ENCODE results near the gene PHACTR1.
"Not testable (repeated sequence)": the region's sequence is repeated elsewhere in the genome, so short reads cannot be mapped to it uniquely, and the experiment has no call there.

The PHACTR1 gene

DNA sequence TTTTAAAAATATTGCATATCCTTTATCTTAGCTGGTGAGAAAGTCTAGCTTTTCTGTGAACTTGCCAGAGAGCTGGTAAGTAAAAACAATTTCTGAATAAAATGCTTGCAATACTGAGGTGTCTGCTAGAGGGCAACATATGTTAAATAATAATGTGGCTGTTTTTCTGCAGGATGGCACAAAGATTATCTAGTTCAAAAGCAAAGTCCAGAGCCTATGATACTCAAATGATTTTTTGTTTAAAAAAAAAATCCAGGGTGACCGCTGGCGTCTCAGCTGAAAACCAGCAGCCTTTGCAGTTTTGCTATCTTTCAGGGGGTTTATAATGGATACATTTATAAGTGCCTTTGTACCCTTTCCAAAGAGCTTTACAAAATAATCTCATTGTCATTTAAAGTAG lies 194.9 kb downstream of the PHACTR1 start:
- DNase-seq = no peak

DNA sequence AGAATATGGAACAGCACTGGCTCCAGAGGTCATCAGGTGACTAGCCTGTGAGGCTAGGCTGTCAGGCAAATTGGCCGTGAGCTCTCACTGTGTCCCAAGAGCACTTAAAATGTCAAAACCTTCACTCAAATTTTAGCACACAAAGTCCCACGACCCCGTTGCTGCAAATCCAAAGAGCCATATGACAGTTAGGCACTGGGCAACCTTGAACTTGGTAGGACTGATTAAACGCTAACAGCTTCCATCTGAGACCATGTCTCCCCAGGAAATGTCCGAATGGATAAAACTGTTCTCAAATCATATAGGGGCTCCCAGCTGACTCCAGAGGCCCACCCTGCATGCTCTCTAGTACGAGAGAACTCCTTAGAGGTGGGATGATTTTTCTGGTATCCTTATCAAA lies 196.6 kb downstream of the PHACTR1 start:
- DNase-seq = no peak

DNA sequence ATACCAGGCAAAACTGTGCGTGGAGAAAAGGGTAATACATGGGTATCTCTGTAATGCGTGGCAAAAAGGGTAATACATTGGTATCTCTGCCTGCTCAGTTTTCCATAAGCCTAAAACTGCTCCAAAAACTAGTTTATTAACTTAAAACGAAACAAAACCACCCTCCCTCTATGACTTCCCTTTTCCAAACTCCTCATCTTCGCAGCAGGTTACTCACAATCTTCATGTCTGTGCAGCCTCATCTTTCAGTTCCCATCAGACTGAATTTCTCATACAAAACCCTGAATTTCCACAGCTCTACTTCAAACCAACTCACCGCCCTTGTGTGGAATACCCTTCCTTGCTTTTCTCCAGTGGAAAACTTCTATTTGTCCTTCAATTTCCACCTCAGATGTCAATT lies 199.4 kb downstream of the PHACTR1 start:
- no peak for DNase-seq

DNA sequence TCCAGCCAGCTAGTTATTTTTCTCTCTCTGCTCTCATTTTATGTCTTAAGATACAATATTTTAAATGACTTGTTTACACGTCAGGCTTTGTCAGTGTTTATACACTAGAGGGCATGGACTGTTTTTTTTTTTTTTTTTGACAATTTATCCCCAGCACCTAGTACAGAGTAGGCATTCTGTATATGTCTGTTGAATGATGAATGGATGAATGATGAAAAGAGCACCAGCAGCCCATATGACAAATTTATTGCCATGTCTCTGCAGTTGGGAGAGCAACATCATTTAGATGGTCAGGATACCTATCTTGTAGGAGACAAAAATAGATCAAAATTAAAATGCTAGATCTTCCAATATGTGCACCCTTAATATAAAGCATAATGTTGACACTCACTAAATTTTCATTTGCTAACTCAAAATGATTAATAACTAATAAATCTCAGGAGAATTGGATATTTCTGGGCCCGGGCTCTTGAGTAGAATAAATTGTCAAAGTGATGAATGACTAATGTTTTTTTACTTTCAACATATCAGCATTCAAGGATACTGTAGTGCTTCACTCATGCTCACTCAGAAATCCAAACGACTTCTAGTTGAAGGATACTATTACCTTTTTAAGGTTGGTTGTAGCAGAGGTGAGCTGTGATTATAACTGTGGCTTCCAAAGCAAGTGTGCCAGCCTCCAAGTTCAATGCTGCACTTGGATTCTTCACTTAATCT lies 200.0 kb downstream of the PHACTR1 start:
- no peak for DNase-seq

DNA sequence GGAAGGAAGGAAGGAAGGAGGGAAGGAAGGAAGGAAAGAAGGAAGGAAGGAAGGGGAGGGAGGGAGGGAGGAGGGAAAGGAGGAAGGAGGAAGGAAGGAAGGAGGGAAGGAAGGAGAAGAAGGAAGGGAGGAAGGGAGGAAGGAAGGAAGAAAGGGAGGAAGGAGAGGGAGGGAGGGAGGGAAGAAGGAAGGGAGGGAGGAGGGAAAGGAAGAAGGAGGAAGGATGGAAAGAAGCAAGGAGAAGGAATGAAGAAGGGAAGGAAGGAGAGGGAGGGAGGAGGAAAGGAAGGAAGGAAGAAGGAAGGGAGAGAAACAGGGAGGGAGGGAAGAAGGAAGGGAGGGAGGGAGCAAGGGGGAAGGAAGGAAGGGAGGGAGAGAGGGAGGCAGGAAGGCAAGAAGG lies 204.9 kb downstream of the PHACTR1 start:
- no peak for DNase-seq

DNA sequence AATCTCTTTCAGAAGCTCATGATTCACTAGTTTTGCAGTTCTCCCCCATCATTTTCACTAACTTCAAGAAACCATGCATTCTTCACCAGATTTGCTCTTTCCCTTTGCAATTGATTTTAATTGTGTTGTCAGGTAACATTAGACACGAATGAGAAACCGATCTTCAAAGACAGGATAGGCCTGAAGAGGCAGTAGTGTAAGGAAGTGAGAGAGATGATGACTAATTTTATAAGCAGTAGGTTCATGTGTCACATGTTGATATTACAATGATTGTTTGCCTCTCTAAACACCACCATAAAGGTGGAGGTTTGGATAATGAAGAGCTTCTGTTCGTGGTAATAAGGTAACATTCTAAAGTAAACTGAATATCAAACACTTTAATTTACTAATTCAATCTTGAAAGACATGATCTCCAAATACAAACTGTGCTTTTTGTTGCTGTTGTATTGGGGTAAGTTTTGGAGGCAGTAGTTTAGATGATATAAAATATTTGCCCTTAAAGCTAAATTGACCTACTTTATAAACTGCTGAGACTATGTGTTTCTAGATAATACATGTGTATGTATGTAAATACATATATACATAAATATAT lies 207.2 kb downstream of the PHACTR1 start:
- no peak for DNase-seq

DNA sequence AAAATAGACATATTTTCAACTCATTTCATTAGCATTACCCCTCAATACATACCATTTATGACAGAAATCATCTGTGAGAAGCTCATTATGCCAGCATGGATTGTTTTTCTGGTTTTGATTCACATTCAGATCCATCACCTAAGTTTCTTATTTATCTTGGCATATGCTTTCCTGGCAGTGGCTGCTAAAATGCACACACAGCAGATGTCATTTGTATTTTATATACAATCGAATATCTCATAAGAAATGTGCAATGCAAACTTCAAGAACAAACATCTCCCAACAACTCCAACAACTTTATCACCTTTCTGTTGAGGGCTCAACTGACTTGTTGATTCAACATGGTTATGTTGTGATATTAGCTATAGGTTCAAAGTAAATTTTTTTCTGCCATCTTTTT lies 208.3 kb downstream of the PHACTR1 start:
- DNase-seq = no peak

DNA sequence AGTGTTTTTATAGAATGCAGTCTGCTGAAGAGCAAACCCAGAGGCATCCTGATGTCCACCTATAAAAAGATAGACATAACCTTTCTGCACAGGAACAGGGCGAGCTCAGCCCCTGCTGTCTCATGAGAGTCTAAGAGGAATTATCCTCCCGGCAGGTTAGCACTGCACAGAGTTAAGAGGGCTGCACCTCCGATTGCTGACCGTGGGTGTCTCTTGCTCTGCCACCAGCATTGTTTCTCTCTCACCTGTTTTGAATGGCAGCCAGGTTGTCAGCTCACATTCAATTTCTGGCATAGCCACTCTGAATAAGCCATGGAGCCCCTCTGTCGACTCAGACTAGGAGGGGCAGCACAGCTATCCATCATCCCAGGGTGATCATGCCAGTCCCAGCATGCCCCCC lies 211.2 kb downstream of the PHACTR1 start:
- DNase-seq = no peak

DNA sequence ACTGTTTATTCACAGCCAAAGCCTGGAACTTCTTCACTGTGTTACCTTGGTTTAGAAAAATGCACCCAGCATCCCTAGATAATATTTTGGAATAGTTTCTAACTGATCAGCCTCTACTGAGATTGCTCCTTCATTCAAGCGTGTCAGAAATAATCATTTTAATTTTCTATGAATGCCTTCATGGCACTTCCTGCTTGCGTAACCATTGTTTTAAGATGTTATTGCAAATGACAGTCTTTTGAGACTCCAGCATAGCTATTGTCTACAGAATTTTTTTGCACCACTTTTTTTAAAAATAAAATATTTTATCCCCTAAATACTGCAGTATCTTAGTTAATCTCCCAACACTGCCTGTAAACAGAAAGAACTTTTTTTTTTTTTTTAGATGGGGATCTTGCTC lies 213.1 kb downstream of the PHACTR1 start:
- DNase-seq = no peak

DNA sequence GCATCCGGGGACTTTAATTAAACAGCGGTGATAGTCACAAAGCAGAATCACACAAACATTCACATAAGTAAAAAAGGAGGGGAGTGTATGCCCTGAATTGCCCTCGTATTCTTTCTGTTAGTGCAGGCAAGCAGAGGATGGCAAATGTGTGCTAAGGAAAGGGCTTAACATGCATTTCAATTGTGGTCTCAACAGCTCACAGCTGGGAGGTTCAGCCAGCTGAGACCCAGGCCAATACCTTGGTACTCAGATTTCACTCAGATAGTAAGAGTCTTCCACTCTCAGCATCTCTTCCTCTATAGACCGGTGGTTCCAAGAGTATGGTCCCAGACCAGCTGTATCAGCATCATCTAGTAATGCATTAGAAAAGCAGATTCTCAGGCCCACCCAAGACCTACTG lies 215.1 kb downstream of the PHACTR1 start:
- DNase-seq = no peak

DNA sequence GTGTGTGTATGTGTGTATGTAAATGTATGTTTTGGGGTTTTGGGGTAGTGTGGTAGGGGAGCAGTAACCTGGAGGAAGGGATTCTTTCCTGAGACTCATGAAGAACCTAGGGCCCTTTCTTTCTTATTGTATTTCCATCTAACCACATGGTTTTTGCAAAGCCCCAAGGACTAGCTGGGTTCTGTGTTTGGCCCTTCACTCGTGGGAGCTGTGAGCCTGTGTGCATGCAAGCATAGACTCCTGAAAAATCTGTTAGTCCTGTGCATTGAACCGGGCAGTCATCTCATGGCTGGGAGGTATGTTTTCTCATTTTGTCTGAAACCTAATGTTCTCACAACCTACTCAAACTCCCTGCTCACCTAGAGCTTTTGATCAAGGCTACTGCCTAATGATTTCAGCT lies 219.1 kb downstream of the PHACTR1 start:
- DNase-seq = no peak

DNA sequence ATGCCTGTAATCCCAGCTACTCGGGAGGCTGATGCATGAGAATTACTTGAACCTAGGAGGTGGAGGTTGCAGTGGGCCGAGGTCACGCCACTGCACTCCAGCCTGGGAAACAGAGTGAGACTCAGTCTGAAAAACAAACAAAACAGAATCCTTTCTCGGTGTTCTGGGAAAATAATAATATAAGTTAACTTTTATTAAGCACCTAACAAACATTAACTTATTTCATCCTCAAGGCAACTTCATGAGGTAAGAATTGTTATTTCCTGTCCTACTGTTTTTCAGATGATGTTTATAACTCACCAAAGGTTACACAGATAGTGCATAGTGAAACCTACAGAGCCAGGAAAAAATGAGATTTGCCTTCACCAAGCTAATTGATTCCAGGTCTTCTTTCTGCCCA lies 221.4 kb downstream of the PHACTR1 start:
- DNase-seq = no peak

DNA sequence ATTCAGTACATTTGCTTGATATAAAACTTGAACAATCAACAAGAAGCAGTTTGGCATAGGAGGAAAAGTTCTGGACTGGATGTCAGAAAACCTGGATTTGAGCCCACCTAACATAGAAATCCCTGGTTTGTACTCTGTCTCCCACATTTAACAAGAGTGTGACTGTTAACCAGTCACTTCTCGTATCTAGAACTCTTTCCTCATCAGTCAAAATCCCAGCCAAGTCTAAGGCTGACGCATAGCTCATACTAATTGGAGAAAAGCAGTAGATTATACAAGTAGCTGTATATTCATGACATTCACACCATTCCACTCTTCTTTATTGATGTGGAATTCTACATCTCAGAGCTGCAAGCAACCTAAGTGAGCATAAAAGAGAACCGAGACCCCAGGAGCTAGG lies 222.7 kb downstream of the PHACTR1 start:
- no peak for DNase-seq

DNA sequence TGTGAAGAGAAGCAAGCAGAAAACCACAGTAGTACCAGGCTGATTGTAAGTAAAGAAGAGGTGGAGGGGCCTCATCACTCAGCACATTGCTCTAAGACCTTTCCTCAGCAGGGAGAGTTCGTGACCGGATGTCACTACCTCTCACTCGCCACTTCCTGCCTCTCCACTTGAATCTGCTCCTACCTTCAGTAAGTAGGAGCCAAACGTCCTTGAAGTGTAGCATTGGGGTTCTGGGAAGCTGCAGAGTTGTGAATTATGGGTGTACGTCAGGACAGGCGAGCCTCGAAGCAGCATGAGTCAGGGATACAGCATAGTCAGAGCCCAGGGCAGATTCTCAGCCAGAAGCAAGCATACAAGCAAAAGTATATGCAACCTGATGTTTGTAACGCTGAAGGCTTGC lies 224.9 kb downstream of the PHACTR1 start:
- no peak for DNase-seq

DNA sequence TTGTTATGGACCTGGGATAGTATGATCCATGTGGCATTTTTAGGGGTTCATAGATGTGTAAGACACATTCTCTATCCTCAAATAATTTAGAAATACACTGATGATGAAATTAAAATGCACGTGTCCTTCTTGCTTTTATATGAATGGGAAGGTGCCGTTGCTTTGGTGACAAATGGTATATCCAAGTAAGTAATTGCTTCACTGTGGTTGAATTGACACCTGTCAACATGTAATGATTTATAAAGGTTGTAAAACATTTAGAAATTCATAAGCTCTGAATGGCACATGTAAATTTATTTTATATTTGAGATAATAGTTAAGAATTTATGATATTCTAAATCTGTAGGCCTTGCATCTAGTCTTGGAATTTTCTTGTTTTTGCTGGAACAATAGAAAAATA lies 227.0 kb downstream of the PHACTR1 start:
- DNase-seq = no peak

DNA sequence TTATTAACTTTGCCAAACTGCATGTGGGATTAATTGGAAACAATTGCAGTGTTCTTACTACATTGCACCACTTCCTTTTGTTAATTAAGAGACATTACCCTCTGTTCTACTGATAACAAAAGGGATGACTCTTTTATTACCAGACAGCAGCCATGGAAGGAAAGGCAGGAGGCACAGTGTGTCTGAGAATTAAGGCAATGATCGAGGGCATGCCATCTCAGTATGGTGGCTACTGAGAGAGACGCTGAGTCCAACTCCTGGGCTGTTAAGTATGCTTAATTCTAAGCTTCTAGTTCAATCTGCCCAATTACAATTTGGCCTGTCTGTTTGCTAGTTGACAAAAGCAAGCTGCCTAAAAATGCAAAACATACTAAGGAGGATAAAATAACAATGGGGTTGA lies 227.4 kb downstream of the PHACTR1 start:
- DNase-seq = no peak

DNA sequence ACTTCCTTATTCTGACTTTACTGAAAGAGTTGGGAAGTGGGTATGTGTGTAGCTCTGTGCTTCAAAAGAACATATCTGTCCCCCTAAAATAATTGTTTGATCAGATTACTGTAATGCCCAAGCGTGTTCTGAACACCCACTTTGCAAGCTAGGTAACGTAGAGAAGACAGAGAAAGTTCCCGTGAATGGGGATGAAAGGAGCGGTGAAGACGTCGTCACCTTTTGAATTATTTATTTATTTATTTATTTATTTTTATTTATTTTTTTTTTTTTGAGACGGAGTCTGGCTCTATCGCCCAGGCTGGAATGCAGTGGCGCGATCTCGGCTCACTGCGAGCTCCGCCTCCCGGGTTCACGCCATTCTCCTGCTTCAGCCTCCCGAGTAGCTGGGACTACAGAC lies 228.0 kb downstream of the PHACTR1 start:
- not testable (repeated sequence) for DNase-seq

DNA sequence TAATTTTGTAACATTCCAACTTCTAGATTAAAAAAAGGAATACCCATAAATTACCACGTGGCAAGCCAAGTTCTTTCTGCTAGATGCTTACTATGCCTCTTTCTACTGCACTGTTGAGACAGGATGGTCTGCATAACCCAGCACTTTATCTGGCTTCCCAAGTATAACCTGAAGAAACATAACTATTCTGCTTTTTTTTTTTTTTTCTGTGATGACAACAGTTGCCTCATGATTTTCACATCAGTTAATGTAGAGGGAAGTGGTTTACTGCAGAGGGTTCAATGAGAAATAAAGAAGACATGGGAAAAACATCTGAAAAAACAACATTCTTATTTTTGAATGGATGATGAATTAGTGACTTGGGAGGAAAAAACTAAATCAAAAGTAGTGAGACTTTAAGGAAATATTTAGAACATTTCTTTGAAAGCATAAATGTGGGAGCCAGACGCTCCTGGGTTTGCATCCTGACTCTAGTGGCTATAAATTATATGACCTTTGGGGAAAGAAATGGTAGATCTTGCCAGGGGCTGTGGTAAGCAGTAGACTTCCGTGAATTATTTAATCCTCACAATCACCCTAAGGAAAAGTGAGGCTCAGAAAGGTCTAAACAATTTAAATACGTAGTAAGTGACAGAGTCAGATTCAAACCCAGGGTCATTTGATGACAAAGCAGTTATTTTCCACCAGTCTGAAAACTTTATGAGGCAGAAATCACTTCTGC lies 230.7 kb downstream of the PHACTR1 start:
- no peak for DNase-seq

DNA sequence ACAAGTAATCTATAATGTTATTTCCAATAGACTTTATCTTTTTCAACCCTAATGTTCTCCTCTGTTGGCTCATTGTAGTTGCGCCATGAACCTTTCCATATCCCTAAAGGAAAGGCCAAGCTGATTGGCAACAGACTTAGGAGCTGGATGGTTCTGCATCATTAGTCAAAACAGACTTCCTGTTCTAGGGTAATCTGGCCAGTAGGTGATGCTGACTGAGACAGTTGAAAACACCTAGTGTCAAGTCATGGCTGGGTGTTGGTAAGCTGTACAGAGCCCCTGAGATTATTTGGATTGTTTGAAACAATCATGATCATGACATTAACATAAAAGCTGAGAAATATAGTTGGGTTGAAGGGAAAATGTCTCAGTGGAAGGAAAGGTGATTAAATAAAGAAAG lies 231.4 kb downstream of the PHACTR1 start:
- no peak for DNase-seq

DNA sequence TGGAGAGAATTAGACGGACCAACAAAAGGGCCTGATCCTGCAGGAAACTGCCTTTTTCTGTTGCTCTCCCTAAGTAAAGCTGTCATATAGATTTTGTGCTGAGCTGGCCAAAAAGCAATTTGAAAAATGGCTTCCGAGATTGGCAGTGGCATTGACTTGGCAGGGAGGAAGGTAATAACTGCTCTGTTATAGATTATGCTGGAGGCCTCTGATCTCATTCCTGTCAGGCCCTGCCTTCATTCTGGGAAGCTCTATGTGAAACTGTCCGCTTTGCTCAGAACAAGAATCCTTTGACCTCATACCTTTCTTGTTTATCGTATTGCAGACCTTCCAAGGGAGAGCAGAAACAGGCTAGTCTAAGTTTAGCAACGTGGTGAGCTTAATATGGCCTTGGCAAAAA lies 234.4 kb downstream of the PHACTR1 start:
- no peak for DNase-seq

DNA sequence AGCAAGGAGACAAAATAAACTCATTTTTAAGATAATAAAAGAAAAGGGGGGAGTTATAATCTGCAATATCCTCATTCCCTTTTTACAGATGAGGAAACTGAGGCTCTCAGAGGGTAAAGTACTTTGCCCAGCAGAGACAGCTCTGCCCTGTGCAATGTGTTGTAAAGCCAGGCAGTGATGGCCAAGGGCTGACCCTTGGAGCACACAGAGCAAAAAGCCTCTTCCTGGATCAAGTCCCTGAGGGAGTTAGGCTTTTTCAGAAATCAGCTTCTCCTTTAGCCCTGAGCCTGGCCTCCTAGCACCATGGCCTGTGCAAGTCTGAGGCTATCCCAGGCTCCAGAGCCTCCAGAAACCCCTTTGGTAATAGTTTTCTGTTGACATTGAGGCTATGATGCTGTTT lies 234.8 kb downstream of the PHACTR1 start:
- DNase-seq = no peak

DNA sequence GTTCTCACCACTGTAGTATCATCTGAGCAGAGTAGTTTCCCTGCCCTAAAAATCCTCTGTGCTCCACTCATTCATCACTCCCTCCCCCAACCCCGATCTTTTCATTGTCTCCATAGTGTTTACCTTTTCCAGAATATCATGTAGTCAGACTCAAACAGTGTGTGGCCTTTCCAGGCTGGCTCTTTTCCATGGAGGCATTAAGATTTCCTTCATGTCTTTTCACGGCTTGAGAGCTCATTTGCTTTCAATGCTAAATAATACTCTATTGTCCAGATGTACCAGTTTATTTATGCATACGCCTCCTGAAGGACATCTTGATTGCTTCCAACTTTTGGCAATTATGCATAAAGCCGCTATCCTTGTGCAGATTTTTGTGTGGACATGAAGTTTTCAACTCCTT lies 235.8 kb downstream of the PHACTR1 start:
- no peak for DNase-seq

DNA sequence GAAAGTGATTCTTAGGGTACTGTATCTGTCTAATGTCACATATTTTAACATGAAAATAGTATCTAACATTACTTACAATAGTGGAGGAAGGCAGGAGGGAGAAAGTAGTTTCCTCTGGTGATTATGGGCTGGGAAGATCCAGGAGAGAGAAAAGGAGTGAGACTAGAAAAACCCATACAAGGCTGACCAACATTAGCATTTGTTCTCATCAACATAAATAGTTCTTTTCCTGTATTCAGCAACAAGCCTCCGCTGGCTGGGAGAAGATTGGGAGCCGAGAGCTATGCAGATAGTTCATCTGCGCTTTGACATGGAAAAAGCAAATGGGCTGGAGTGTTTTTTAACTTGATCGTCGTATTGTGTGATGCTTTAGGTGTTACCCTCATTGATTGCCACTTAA lies 239.4 kb downstream of the PHACTR1 start:
- no peak for DNase-seq

DNA sequence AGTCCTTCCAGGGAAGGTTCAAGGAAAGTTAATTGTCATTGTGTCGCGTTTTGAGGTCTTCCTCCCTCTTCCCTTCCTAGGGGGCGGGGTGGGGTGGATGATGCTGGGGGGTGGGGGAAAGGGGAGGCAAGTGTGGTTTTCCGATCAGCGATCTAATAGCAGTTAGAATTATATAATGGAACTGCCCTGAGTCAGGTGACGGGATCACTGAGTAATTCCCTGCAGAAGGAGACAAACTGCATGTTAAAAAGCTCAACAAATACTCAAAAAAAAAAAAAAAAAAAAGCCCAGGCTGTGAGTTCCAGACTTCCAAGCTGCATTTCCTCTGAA lies 240.4 kb downstream of the PHACTR1 start:
- DNase-seq = no peak

All from NCI-H510A treated with DMSO at 0.1 percent for 48 hours (cell line).